Neural cell (in vitro differentiated cells): ENCODE results near the gene LTA4H.

Experiments used
- CTCF ChIP-seq: fragments of 450-650 bp; IDR thresholded peaks from 2 replicates; pipeline ENCODE4 v1.5.1; 2014; ENCODE audit warnings: antibody characterized with exemption, mild to moderate bottlenecking, moderate library complexity; ENCODE audit not compliant: poor library complexity, severe bottlenecking
- EP300 ChIP-seq: fragments of 450-650 bp; conservative IDR thresholded peaks from 2 replicates; pipeline ENCODE4 v1.6.1; 2014; ENCODE audit warnings: antibody characterized with exemption, mild to moderate bottlenecking, moderate library complexity; ENCODE audit not compliant: poor library complexity, severe bottlenecking
- EZH2 ChIP-seq: fragments of 200-600, 300-800 bp; shearing (Covaris generic), sonication (generic); IDR thresholded peaks from 2 replicates; pipeline ENCODE4 v1.6.1; 2014; ENCODE audit warnings: antibody characterized with exemption, low read length, borderline replicate concordance, mild to moderate bottlenecking; ENCODE audit not compliant: insufficient read depth, poor library complexity, severe bottlenecking
- MXI1 ChIP-seq: fragments of 450-650 bp; conservative IDR thresholded peaks from 2 replicates; pipeline ENCODE4 v1.6.1; 2014; ENCODE audit warnings: antibody characterized with exemption, mild to moderate bottlenecking; ENCODE audit not compliant: poor library complexity, severe bottlenecking
- RAD21 ChIP-seq: fragments of 450-650 bp; conservative IDR thresholded peaks from 2 replicates; pipeline ENCODE4 v1.6.1; 2014; ENCODE audit warnings: antibody characterized with exemption, mild to moderate bottlenecking, moderate library complexity
- REST ChIP-seq: IDR thresholded peaks from 2 replicates; pipeline ENCODE4 v1.6.1; 2012; ENCODE audit warnings: borderline replicate concordance
- TAF1 ChIP-seq: IDR thresholded peaks from 2 replicates; pipeline ENCODE4 v1.6.1; 2012; ENCODE audit warnings: low read depth

- TF ChIP-seq CTCF = no peak
- no peak for TF ChIP-seq EZH2
- TF ChIP-seq REST = no peak
- no peak for TF ChIP-seq EP300
- TF ChIP-seq RAD21 = no peak
- no peak for TF ChIP-seq TAF1
- TF ChIP-seq MXI1 = no peak
Measured at GRCh38 chr12:96077081-96077480, 41.7 kb upstream of the LTA4H start.
